ENCODE data around the gene PIK3R2.
A peak's percentile ranks its signal among the peaks of the same experiment; 100 is the strongest.

The PIK3R2 gene

GRCh38 chr19:18126097-18126496, 26.9 kb upstream of the PIK3R2 start:
- no peak for DNase-seq

GRCh38 chr19:18128044-18128443, 24.9 kb upstream of the PIK3R2 start:
- DNase-seq, result no peak

- DNase-seq, result no peak
These were observed 24.2 kb upstream of the PIK3R2 start for GRCh38 chr19:18128805-18129204.

- no peak for DNase-seq
These were observed 22.3 kb upstream of the PIK3R2 start for GRCh38 chr19:18130523-18131242.

- no peak for DNase-seq
These were observed 20.9 kb upstream of the PIK3R2 start for GRCh38 chr19:18131841-18132596.

GRCh38 chr19:18135712-18136584, 17.0 kb upstream of the PIK3R2 start:
- DNase-seq, result no peak

- DNase-seq, result no peak
These were observed 15.7 kb upstream of the PIK3R2 start for GRCh38 chr19:18137242-18137641.

- no peak for DNase-seq
These were observed 15.2 kb upstream of the PIK3R2 start for GRCh38 chr19:18137657-18138339.

- no peak for DNase-seq
These were observed 12.5 kb upstream of the PIK3R2 start for GRCh38 chr19:18140473-18140872.

GRCh38 chr19:18141031-18141430, 11.9 kb upstream of the PIK3R2 start:
- DNase-seq, result no peak

- no peak for DNase-seq
These were observed 9.1 kb upstream of the PIK3R2 start for GRCh38 chr19:18143902-18144301.

- DNase-seq, result no peak
These were observed 8.6 kb upstream of the PIK3R2 start for GRCh38 chr19:18144361-18144760.

GRCh38 chr19:18144906-18145305, 8.1 kb upstream of the PIK3R2 start:
- DNase-seq, result no peak

GRCh38 chr19:18145391-18145999, 7.5 kb upstream of the PIK3R2 start:
- DNase-seq, result no peak

- DNase-seq, result no peak
These were observed 5.6 kb upstream of the PIK3R2 start for GRCh38 chr19:18147396-18147795.

- DNase-seq, result no peak
These were observed 3.4 kb upstream of the PIK3R2 start for GRCh38 chr19:18149596-18149975.

- DNase-seq, result no peak
These were observed 2.0 kb upstream of the PIK3R2 start for GRCh38 chr19:18150776-18151624.

GRCh38 chr19:18152442-18152816, 534 bp upstream of the PIK3R2 start:
- peak; percentile 99 for DNase-seq

GRCh38 chr19:18153556-18154134, 682 bp downstream of the PIK3R2 start:
- DNase-seq, result peak; percentile 9

GRCh38 chr19:18155095-18156087, 2.4 kb downstream of the PIK3R2 start:
- no peak for DNase-seq
